ENCODE results near the gene GALNT1.

DNA sequence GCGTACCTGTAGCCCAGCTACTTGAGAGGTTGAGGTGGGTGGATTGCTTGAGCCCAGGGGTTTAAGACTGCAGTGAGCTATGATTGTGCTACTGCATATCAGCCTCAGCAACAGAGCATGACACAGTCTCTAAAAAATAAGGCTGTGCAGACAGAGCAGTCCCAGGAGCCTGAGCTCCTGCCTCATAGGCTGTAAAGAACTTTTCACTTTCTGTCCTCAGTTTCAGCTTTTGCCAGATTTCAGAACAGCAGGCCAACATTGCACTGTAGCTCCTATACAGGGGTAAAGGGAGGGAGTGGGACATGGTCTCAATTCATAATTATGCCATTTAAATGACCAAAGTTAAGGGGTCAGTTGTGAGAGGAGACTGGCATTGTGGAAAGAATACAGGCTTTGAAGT, 150.6 kb downstream of the GALNT1 start:
- TF ChIP-seq FOXA1 (IDR thresholded peaks at IDR 0.05) (no peak), FOXM1 (IDR thresholded peaks at IDR 0.05; ENCODE audit: borderline replicate concordance) (no peak), SUZ12 (IDR thresholded peaks at IDR 0.05) (no peak)
